Astrocyte (in vitro differentiated cells and primary cell): Measurements from ENCODE around the gene PGS1. TPM values are rescaled to one million over a fixed set of nuclear protein-coding genes. Genes with fewer than 3 reads are reported as not detected.

ENCODE experiments used
- DNase-seq: peaks from one replicate; pipeline ENCODE4 v3.0.0-alpha.2; 2010; ENCODE audit warnings: low read depth
- FAIRE-seq: peaks from 2 replicates; lab custom pipeline; 2011; peaks lifted over from hg19 to GRCh38; lab: Jason Lieb, UNC
- H2AFZ ChIP-seq: 2 replicates; pipeline ENCODE4 v1.6.0; 2012; ENCODE audit warnings: low read depth, low read length, inconsistent platforms
- H3K27ac ChIP-seq: 2 replicates; pipeline ENCODE4 v1.5.1; 2011; ENCODE audit warnings: low read depth, low read length, inconsistent platforms
- H3K27me3 ChIP-seq: 2 replicates; pipeline ENCODE4 v1.6.0; 2011; ENCODE audit warnings: low read length, inconsistent platforms; ENCODE audit not compliant: insufficient read depth
- H3K36me3 ChIP-seq: 2 replicates; pipeline ENCODE4 v1.5.1; 2011; ENCODE audit warnings: low read length, inconsistent platforms; ENCODE audit not compliant: insufficient read depth
- H3K4me1 ChIP-seq: 2 replicates; pipeline ENCODE4 v1.5.1; 2011; ENCODE audit warnings: low read length, inconsistent platforms; ENCODE audit not compliant: insufficient read depth
- H3K4me2 ChIP-seq: 2 replicates; pipeline ENCODE4 v1.6.0; 2012; ENCODE audit warnings: low read length, inconsistent platforms
- H3K4me3 ChIP-seq: 2 replicates; pipeline ENCODE4 v1.5.1; 2011; ENCODE audit warnings: low read depth, mild to moderate bottlenecking, low read length, inconsistent platforms; ENCODE audit not compliant: insufficient read depth
- H3K79me2 ChIP-seq: 2 replicates; pipeline ENCODE4 v1.6.0; 2012; ENCODE audit warnings: mild to moderate bottlenecking, low read length, inconsistent platforms; ENCODE audit not compliant: insufficient read depth
- H3K9ac ChIP-seq: 2 replicates; pipeline ENCODE4 v1.6.0; 2012; ENCODE audit warnings: mild to moderate bottlenecking, low read length, inconsistent platforms
- H3K9me3 ChIP-seq: 2 replicates; pipeline ENCODE4 v1.5.1; 2012; ENCODE audit warnings: low read depth, mild to moderate bottlenecking, low read length, inconsistent platforms; ENCODE audit not compliant: insufficient read depth
- H4K20me1 ChIP-seq: 2 replicates; pipeline ENCODE4 v1.6.0; 2012; ENCODE audit warnings: low read length, inconsistent platforms; ENCODE audit not compliant: insufficient read depth
- H3K27ac Mint-ChIP-seq: one replicate; pipeline ENCODE4 v1.8.0; 2021; ENCODE audit warnings: mild to moderate bottlenecking, mixed read lengths; ENCODE audit not compliant: unreplicated experiment
- H3K27me3 Mint-ChIP-seq: one replicate; pipeline ENCODE4 v1.8.0; 2021; ENCODE audit warnings: low read depth, mixed read lengths; ENCODE audit not compliant: unreplicated experiment
- H3K36me3 Mint-ChIP-seq: one replicate; pipeline ENCODE4 v1.8.0; 2021; ENCODE audit warnings: low read depth, mixed read lengths; ENCODE audit not compliant: unreplicated experiment
- H3K4me1 Mint-ChIP-seq: one replicate; pipeline ENCODE4 v1.8.0; 2021; ENCODE audit warnings: low read depth, mixed read lengths; ENCODE audit not compliant: unreplicated experiment
- H3K4me3 Mint-ChIP-seq: one replicate; pipeline ENCODE4 v1.8.0; 2021; ENCODE audit warnings: mild to moderate bottlenecking, moderate library complexity, mixed read lengths; ENCODE audit not compliant: unreplicated experiment
- H3K9me3 Mint-ChIP-seq: one replicate; pipeline ENCODE4 v1.8.0; 2021; ENCODE audit warnings: mild to moderate bottlenecking, mixed read lengths; ENCODE audit not compliant: unreplicated experiment
- CTCF ChIP-seq: IDR thresholded peaks from 2 replicates; pipeline ENCODE4 v1.5.1; 2011; ENCODE audit warnings: low read depth, mild to moderate bottlenecking, inconsistent platforms, low read length, moderate library complexity; ENCODE audit not compliant: insufficient read depth
- EZH2 ChIP-seq: IDR thresholded peaks from 2 replicates; pipeline ENCODE4 v1.6.1; 2012; ENCODE audit warnings: mild to moderate bottlenecking, low read length, inconsistent platforms; ENCODE audit not compliant: insufficient read depth
- total RNA-seq: library from RNA; stranded (reverse); gene quantifications from 2 replicates; pipeline ENCODE4 v1.2.1, GENCODE V29; 2021

The PGS1 gene
- total RNA-seq, 1 donor from 2014 or later: 32.0 TPM

GRCh38 chr17:78395155-78395554 is 16.7 kb downstream of the PGS1 start:
- H3K79me2 ChIP-seq: peaks cover 80% of the 10 kb centered on the region

GRCh38 chr17:78396441-78397337 is 18.2 kb downstream of the PGS1 start:
- Histone ChIP-seq H2AFZ (no peak overlapping the region), H4K20me1 (peaks cover 69% of the 10 kb centered on the region), H3K4me3 (no peak overlapping the region), H3K9ac (peak overlapping the region; percentile 47), H3K9me3 (no peaks in the 10 kb centered on the region), H3K27me3 (no peaks in the 10 kb centered on the region), H3K79me2 (peaks cover 68% of the 10 kb centered on the region), H3K36me3 (peaks cover 24% of the 10 kb centered on the region), H3K4me2 (no peak overlapping the region), H3K27ac (peak overlapping the region; percentile 22), H3K4me1 (peaks cover 17% of the 10 kb centered on the region)
- no peak for FAIRE-seq
- TF ChIP-seq CTCF (no peak), EZH2 (no peak)
- peak overlapping the region; percentile 41 for H3K27ac Mint-ChIP-seq
- peaks cover 37% of the 10 kb centered on the region for H3K36me3 Mint-ChIP-seq
- no peak overlapping the region for H3K4me3 Mint-ChIP-seq
- no peaks in the 10 kb centered on the region for H3K27me3 Mint-ChIP-seq
- no peaks in the 10 kb centered on the region for H3K9me3 Mint-ChIP-seq
- DNase-seq: no peak
- H3K4me1 Mint-ChIP-seq: peaks cover 54% of the 10 kb centered on the region

More at GRCh38 chr17:78395155-78395554, 16.7 kb downstream of the PGS1 start:
- Histone ChIP-seq H3K4me3 (no peak overlapping the region), H3K36me3 (peaks cover 22% of the 10 kb centered on the region), H3K9me3 (no peaks in the 10 kb centered on the region), H4K20me1 (peaks cover 69% of the 10 kb centered on the region), H3K9ac (no peak overlapping the region), H2AFZ (no peak overlapping the region), H3K4me2 (no peak overlapping the region), H3K27ac (no peak overlapping the region), H3K4me1 (peaks cover 31% of the 10 kb centered on the region), H3K27me3 (no peaks in the 10 kb centered on the region)
- H3K27ac Mint-ChIP-seq: peak overlapping the region; percentile 34
- no peak for FAIRE-seq
- no peak for TF ChIP-seq EZH2
- TF ChIP-seq CTCF: no peak
- no peaks in the 10 kb centered on the region for H3K9me3 Mint-ChIP-seq
- DNase-seq: no peak
- peaks cover 55% of the 10 kb centered on the region for H3K4me1 Mint-ChIP-seq
- no peak overlapping the region for H3K4me3 Mint-ChIP-seq
- peaks cover 28% of the 10 kb centered on the region for H3K36me3 Mint-ChIP-seq
- no peaks in the 10 kb centered on the region for H3K27me3 Mint-ChIP-seq
